Lower leg skin (tissue), 4 donors: ENCODE results near the gene KCNQ1OT1. TPM values are rescaled to one million over a fixed set of nuclear protein-coding genes. Genes with fewer than 3 reads are reported as not detected.

Source experiments
- DNase-seq, 2 donors: peaks; one replicate each; pipeline ENCODE4 v3.0.0-alpha.2; 2019; ENCODE audit warnings: low spot score in 2 of 2
- H3K4me3 ChIP-seq: fragments of 200-600 bp; sonication (generic); 2 replicates; pipeline ENCODE4 v1.5.1; 2017; ENCODE audit warnings: mild to moderate bottlenecking, low read depth; ENCODE audit not compliant: poor library complexity, severe bottlenecking
- CTCF ChIP-seq, 3 donors: fragments of 450-650 bp; IDR thresholded peaks; one replicate each; pipeline ENCODE4 v1.5.1; 2016; ENCODE audit warnings: antibody characterized with exemption in 3 of 3, mild to moderate bottlenecking in 3 of 3, moderate library complexity in 2 of 3
- POLR2A ChIP-seq, 2 donors: fragments of 450-650 bp; IDR thresholded peaks; one replicate each; pipeline ENCODE4 v1.6.1; 2016 to 2017; ENCODE audit warnings: antibody characterized with exemption in 2 of 2, mild to moderate bottlenecking in 1 of 2, moderate library complexity in 1 of 2
- WGBS, 2 donors: methylation state at CpG; one replicate each; pipeline ENCODE4 v1.1.5; 2018; 5-methylcytosine and 5-hydroxymethylcytosine counted together
- intact Hi-C: fragments of 100-400 bp; cut with DNase I; formaldehyde crosslinking; loops from one replicate; pipeline ENCODE4 v1.15.0; 2023; ENCODE audit warnings: low total_unique reads
- total RNA-seq, 4 donors: library from RNA; depleted of rRNA; stranded (reverse); fragments of >200 nt; gene quantifications; one replicate each; pipeline ENCODE4 v1.1.0, GENCODE V29; 2016

Gene KCNQ1OT1
- total RNA-seq, 4 donors from 2014 or later: 0.63 to 1.8 (median 0.91) TPM

GRCh38 chr11:2746401-2747247, 46.8 kb upstream of the KCNQ1OT1 start:
- DNase-seq: peak in 1 of 2 donors; percentile 80
- TF ChIP-seq POLR2A (IDR thresholded peaks at IDR 0.05) (no peak), CTCF (IDR thresholded peaks at IDR 0.05) (no peak)
- 70 to 71% methylated on average over 20 to 24 of the region's 24 CpGs for WGBS, 2 donors
- intact Hi-C loops: no loop called here
- no peak overlapping the region for H3K4me3 ChIP-seq

- no peak for DNase-seq
- WGBS, 2 donors: 93 to 95% methylated on average over 14 of the region's 14 CpGs
- TF ChIP-seq CTCF (IDR thresholded peaks at IDR 0.05) (no peak), POLR2A (IDR thresholded peaks at IDR 0.05) (no peak)
- no peak overlapping the region for H3K4me3 ChIP-seq
- intact Hi-C loops: no loop called here
These were observed 45.7 kb upstream of the KCNQ1OT1 start for GRCh38 chr11:2745511-2745910.

- DNase-seq: no peak
- TF ChIP-seq POLR2A (IDR thresholded peaks at IDR 0.05) (no peak), CTCF (IDR thresholded peaks at IDR 0.05) (no peak)
- 79 to 87% methylated on average over 9 of the region's 9 CpGs for WGBS, 2 donors
- intact Hi-C loops: no loop called here
- no peak overlapping the region for H3K4me3 ChIP-seq
These were observed 44.4 kb upstream of the KCNQ1OT1 start for GRCh38 chr11:2744166-2744565.

GRCh38 chr11:2743427-2744110, 43.8 kb upstream of the KCNQ1OT1 start:
- TF ChIP-seq CTCF (IDR thresholded peaks at IDR 0.05): no peak
- TF ChIP-seq POLR2A (IDR thresholded peaks at IDR 0.05): no peak
- intact Hi-C loops: no loop called here
- no peak overlapping the region for H3K4me3 ChIP-seq
- 88 to 93% methylated on average over 21 of the region's 21 CpGs for WGBS, 2 donors
- DNase-seq: no peak

- DNase-seq: no peak
- TF ChIP-seq CTCF (IDR thresholded peaks at IDR 0.05): no peak
- no peak for TF ChIP-seq POLR2A (IDR thresholded peaks at IDR 0.05)
- intact Hi-C loops: no loop called here
- no peak overlapping the region for H3K4me3 ChIP-seq
- 88 to 92% methylated on average over 20 of the region's 20 CpGs for WGBS, 2 donors
These were observed 43.0 kb upstream of the KCNQ1OT1 start for GRCh38 chr11:2742611-2743426.
